ENCODE measurements around the gene TMEM179. TPM values are rescaled to one million over a fixed set of nuclear protein-coding genes. Genes with fewer than 3 reads are reported as not detected.

Gene TMEM179
- total RNA-seq, 1 donor from 2014 or later = 0.75 TPM

- DNase-seq (ENCODE audit: low spot score) = no peak
- TF ChIP-seq CTCF (IDR thresholded peaks at IDR 0.05) = no peak
- no peaks in the 10 kb centered on the region for H3K4me1 Mint-ChIP-seq (ENCODE audit: low read depth)
- no peak overlapping the region for H3K27ac Mint-ChIP-seq (ENCODE audit: unreplicated experiment)
- H3K27me3 Mint-ChIP-seq (ENCODE audit: low read depth) = peaks cover 31% of the 10 kb centered on the region
- H3K4me3 Mint-ChIP-seq (ENCODE audit: unreplicated experiment) = no peak overlapping the region
- no peaks in the 10 kb centered on the region for H3K9me3 Mint-ChIP-seq (ENCODE audit: low read depth)
- no peaks in the 10 kb centered on the region for H3K36me3 Mint-ChIP-seq (ENCODE audit: low read depth)
These were observed 37.2 kb downstream of the TMEM179 start for GRCh38 chr14:104567141-104567956.

- H3K4me1 Mint-ChIP-seq (ENCODE audit: low read depth) = no peaks in the 10 kb centered on the region
- H3K4me3 Mint-ChIP-seq (ENCODE audit: unreplicated experiment) = no peak overlapping the region
- peaks cover 34% of the 10 kb centered on the region for H3K27me3 Mint-ChIP-seq (ENCODE audit: low read depth)
- H3K9me3 Mint-ChIP-seq (ENCODE audit: low read depth) = no peaks in the 10 kb centered on the region
- TF ChIP-seq CTCF (IDR thresholded peaks at IDR 0.05) = no peak
- H3K36me3 Mint-ChIP-seq (ENCODE audit: low read depth) = no peaks in the 10 kb centered on the region
- no peak for DNase-seq (ENCODE audit: low spot score)
- no peak overlapping the region for H3K27ac Mint-ChIP-seq (ENCODE audit: unreplicated experiment)
These were observed 39.6 kb downstream of the TMEM179 start for GRCh38 chr14:104564744-104565679.

- TF ChIP-seq CTCF (IDR thresholded peaks at IDR 0.05) = peak; percentile 93
- H3K27ac Mint-ChIP-seq (ENCODE audit: unreplicated experiment) = no peak overlapping the region
- DNase-seq (ENCODE audit: low spot score) = no peak
- H3K36me3 Mint-ChIP-seq (ENCODE audit: low read depth) = no peaks in the 10 kb centered on the region
- H3K4me3 Mint-ChIP-seq (ENCODE audit: unreplicated experiment) = no peak overlapping the region
- no peaks in the 10 kb centered on the region for H3K9me3 Mint-ChIP-seq (ENCODE audit: low read depth)
- H3K4me1 Mint-ChIP-seq (ENCODE audit: low read depth) = no peaks in the 10 kb centered on the region
- H3K27me3 Mint-ChIP-seq (ENCODE audit: low read depth) = peaks cover 32% of the 10 kb centered on the region
These were observed 40.6 kb downstream of the TMEM179 start for GRCh38 chr14:104563742-104564615.

- Mint-ChIP-seq H3K4me1 (ENCODE audit: low read depth) (no peaks in the 10 kb centered on the region), H3K27me3 (ENCODE audit: low read depth) (peaks cover 32% of the 10 kb centered on the region), H3K27ac (ENCODE audit: unreplicated experiment) (no peak overlapping the region), H3K4me3 (ENCODE audit: unreplicated experiment) (no peak overlapping the region), H3K9me3 (ENCODE audit: low read depth) (no peaks in the 10 kb centered on the region), H3K36me3 (ENCODE audit: low read depth) (no peaks in the 10 kb centered on the region)
- TF ChIP-seq CTCF (IDR thresholded peaks at IDR 0.05) = no peak
- no peak for DNase-seq (ENCODE audit: low spot score)
These were observed 41.3 kb downstream of the TMEM179 start for GRCh38 chr14:104563191-104563741.
